Measurements from ENCODE around the gene SYNPO2L. TPM values are rescaled to one million over a fixed set of nuclear protein-coding genes. Genes with fewer than 3 reads are reported as not detected.

SYNPO2L gene
- total RNA-seq, 4 donors from 2014 or later, result 0.15 to 0.16 TPM; not detected in 2

GRCh38 chr10:73601486-73601921 lies 54.3 kb downstream of the SYNPO2L start:
- WGBS, 2 donors (ENCODE audit: low coverage in 1 of 2), result 80% methylated on average over 1 to 3 of the region's 3 CpGs

GRCh38 chr10:73597346-73597745 lies 58.5 kb downstream of the SYNPO2L start:
- Histone ChIP-seq H3K4me1 (no peaks in the 10 kb centered on the region), H3K27ac (no peak overlapping the region), H3K9me3 (no peaks in the 10 kb centered on the region), H3K4me3 (no peak overlapping the region), H3K36me3 (no peaks in the 10 kb centered on the region), H3K27me3 (no peaks in the 10 kb centered on the region)
- WGBS, 2 donors (ENCODE audit: low coverage in 1 of 2), result 90 to 100% methylated on average over 1 of the region's 1 CpG
- ATAC-seq, result no peak
- TF ChIP-seq POLR2A (IDR thresholded peaks at IDR 0.05), result no peak
- TF ChIP-seq EP300 (IDR thresholded peaks at IDR 0.05), result no peak
- no peak for TF ChIP-seq CTCF (IDR thresholded peaks at IDR 0.05)

More at GRCh38 chr10:73601486-73601921, 54.3 kb downstream of the SYNPO2L start:
- TF ChIP-seq CTCF (IDR thresholded peaks at IDR 0.05), result no peak
- no peak for TF ChIP-seq POLR2AphosphoS5 (IDR thresholded peaks at IDR 0.05)
- no peak for TF ChIP-seq EP300 (IDR thresholded peaks at IDR 0.05)
- TF ChIP-seq POLR2A (IDR thresholded peaks at IDR 0.05), result no peak
- no peak for ATAC-seq
- H3K9me3 ChIP-seq, result no peaks in the 10 kb centered on the region
- H3K27me3 ChIP-seq, result no peaks in the 10 kb centered on the region
- no peaks in the 10 kb centered on the region for H3K4me1 ChIP-seq
- no peaks in the 10 kb centered on the region for H3K36me3 ChIP-seq
- H3K4me3 ChIP-seq, result no peak overlapping the region
- no peak overlapping the region for H3K27ac ChIP-seq

Other genes starting within 250 kb of the SYNPO2L start
- gene ANXA7, start 242.0 kb downstream of the SYNPO2L start, total RNA-seq, result 100 to 1,000 TPM; 119 to 144 (median 131) TPM
- 1 to 10 TPM in 3 of 4 donors, under 1 TPM in 1; 0.32 to 3.9 (median 2.4) TPM for gene MSS51, start 222.5 kb downstream of the SYNPO2L start, total RNA-seq
- gene PPP3CB, start 160.0 kb downstream of the SYNPO2L start, total RNA-seq, result 100 to 1,000 TPM in 1 of 4 donors, 10 to 100 TPM in 3; 69.2 to 121 (median 75.4) TPM
- 100 to 1,000 TPM in 1 of 4 donors, 10 to 100 TPM in 3; 27.1 to 106 (median 53.8) TPM for gene USP54, start 64.7 kb downstream of the SYNPO2L start, total RNA-seq
- gene MYOZ1, start 14.6 kb downstream of the SYNPO2L start, total RNA-seq, result not detected
- 1 to 10 TPM in 3 of 4 donors, under 1 TPM in 1; 0.72 to 7.8 (median 4.2) TPM for gene AGAP5, start 42.1 kb upstream of the SYNPO2L start, total RNA-seq
- 10 to 100 TPM; 47.5 to 65.1 (median 49.6) TPM for gene SEC24C, start 88.3 kb upstream of the SYNPO2L start, total RNA-seq
- gene CHCHD1, start 126.0 kb upstream of the SYNPO2L start, total RNA-seq, result 10 to 100 TPM; 19.9 to 29.5 (median 21.4) TPM
- 100 to 1,000 TPM in 2 of 4 donors, 10 to 100 TPM in 2; 48.4 to 121 (median 101) TPM for gene ZSWIM8, start 129.6 kb upstream of the SYNPO2L start, total RNA-seq
- gene NDST2, start 155.6 kb upstream of the SYNPO2L start, total RNA-seq, result 10 to 100 TPM; 17.9 to 53.9 (median 25.7) TPM
- gene CAMK2G, start 218.5 kb upstream of the SYNPO2L start, total RNA-seq, result 100 to 1,000 TPM in 3 of 4 donors, 10 to 100 TPM in 1; 82.3 to 207 (median 155) TPM

All from gastroesophageal sphincter (tissue), 4 donors.